ENCODE results near the gene EIF4E.
A peak's percentile ranks its signal among the peaks of the same experiment; 100 is the strongest.

The EIF4E gene

DNA sequence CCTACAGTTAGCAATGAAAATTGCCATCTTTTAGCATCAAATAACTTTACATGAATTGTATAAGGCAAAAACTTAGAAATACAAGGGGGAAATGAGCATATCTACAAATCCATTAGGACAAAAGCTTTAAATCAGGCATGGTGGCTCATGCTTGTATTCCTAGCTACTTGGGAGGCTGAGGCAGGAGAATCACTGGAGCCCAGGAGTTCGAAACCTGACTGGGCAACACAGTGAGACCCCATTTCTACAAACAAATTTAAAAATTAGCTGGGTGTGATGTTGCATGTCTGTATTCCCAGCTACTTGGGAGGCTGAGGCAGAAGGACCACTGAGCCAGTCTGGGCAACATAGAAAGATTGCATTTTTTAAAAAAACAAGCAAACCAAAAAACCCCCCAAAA lies 61.3 kb downstream of the EIF4E start:
- TF ChIP-seq BHLHE40 (IDR thresholded peaks at IDR 0.05; ENCODE audit: borderline replicate concordance) (no peak), ELF4 (IDR thresholded peaks at IDR 0.05) (no peak), FOXK2 (IDR thresholded peaks at IDR 0.05) (no peak), HDGF (IDR thresholded peaks at IDR 0.05; ENCODE audit: borderline replicate concordance) (no peak), LEF1 (IDR thresholded peaks at IDR 0.05; ENCODE audit: borderline replicate concordance) (no peak), ARNT (IDR thresholded peaks at IDR 0.05) (no peak), NFRKB (IDR thresholded peaks at IDR 0.05) (no peak), FOXM1 (IDR thresholded peaks at IDR 0.05; ENCODE audit: borderline replicate concordance) (no peak), TARDBP (IDR thresholded peaks at IDR 0.05) (no peak), CTBP1 (IDR thresholded peaks at IDR 0.05; ENCODE audit: borderline replicate concordance) (no peak), SUZ12 (IDR thresholded peaks at IDR 0.05) (no peak), SP1 (IDR thresholded peaks at IDR 0.05) (no peak)
- TF ChIP-seq, protein P1, sequence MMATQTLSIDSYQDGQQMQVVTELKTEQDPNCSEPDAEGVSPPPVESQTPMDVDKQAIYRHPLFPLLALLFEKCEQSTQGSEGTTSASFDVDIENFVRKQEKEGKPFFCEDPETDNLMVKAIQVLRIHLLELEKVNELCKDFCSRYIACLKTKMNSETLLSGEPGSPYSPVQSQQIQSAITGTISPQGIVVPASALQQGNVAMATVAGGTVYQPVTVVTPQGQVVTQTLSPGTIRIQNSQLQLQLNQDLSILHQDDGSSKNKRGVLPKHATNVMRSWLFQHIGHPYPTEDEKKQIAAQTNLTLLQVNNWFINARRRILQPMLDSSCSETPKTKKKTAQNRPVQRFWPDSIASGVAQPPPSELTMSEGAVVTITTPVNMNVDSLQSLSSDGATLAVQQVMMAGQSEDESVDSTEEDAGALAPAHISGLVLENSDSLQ (IDR thresholded peaks at IDR 0.05), result no peak
- ChIA-PET POLR2A (no interaction called here), CTCF (no interaction called here)
- no peak for DNase-seq (ENCODE audit: extremely low spot score)

GRCh38 chr4:98865059-98865458 lies 63.9 kb downstream of the EIF4E start:
- POLR2A ChIA-PET, result no interaction called here
- TF ChIP-seq L3MBTL2 (conservative IDR thresholded peaks at IDR 0.05) (no peak), SP1 (IDR thresholded peaks at IDR 0.05) (no peak), FOXA1 (IDR thresholded peaks at IDR 0.05) (no peak), LEF1 (IDR thresholded peaks at IDR 0.05; ENCODE audit: borderline replicate concordance) (no peak), SUZ12 (IDR thresholded peaks at IDR 0.05) (no peak), ZNF384 (IDR thresholded peaks at IDR 0.05) (no peak), TARDBP (IDR thresholded peaks at IDR 0.05) (no peak), HDGF (IDR thresholded peaks at IDR 0.05; ENCODE audit: borderline replicate concordance) (no peak), BHLHE40 (IDR thresholded peaks at IDR 0.05; ENCODE audit: borderline replicate concordance) (no peak), CTBP1 (IDR thresholded peaks at IDR 0.05; ENCODE audit: borderline replicate concordance) (no peak), FOXM1 (IDR thresholded peaks at IDR 0.05; ENCODE audit: borderline replicate concordance) (no peak), NFRKB (IDR thresholded peaks at IDR 0.05) (no peak), ELF4 (IDR thresholded peaks at IDR 0.05) (no peak), FOXK2 (IDR thresholded peaks at IDR 0.05) (no peak), ARNT (IDR thresholded peaks at IDR 0.05) (no peak)
- TF ChIP-seq, protein P1 (IDR thresholded peaks at IDR 0.05), result no peak
- CTCF ChIA-PET, result no interaction called here
- DNase-seq (ENCODE audit: extremely low spot score), result no peak

DNA sequence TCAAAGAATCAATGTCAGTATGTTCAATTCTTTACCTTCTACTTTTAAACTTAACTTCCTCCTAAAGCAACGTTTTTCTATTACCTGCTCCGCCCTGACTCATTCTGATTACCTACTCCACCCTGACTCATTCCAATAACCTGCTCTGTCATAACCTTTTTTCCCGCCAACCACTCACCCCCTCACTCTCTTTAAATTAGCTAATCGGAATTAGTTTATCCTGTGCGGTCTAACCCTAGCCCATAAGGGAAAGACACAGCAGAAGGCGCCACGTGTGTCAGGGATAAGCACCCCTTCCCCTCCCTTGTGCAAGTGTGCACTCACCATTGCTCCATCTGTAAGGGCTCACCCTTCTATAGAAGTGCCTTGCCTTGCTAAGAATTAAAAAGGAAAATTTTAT lies 64.4 kb downstream of the EIF4E start:
- ChIA-PET CTCF (no interaction called here), POLR2A (no interaction called here)
- DNase-seq (ENCODE audit: extremely low spot score), result no peak
- TF ChIP-seq ARNT (IDR thresholded peaks at IDR 0.05) (no peak), HDGF (IDR thresholded peaks at IDR 0.05; ENCODE audit: borderline replicate concordance) (no peak), TARDBP (IDR thresholded peaks at IDR 0.05) (no peak), ZNF384 (IDR thresholded peaks at IDR 0.05) (no peak), FOXA1 (IDR thresholded peaks at IDR 0.05) (no peak), SUZ12 (IDR thresholded peaks at IDR 0.05) (no peak), BHLHE40 (IDR thresholded peaks at IDR 0.05; ENCODE audit: borderline replicate concordance) (no peak)
- TF ChIP-seq, protein P1 (IDR thresholded peaks at IDR 0.05), result no peak

DNA sequence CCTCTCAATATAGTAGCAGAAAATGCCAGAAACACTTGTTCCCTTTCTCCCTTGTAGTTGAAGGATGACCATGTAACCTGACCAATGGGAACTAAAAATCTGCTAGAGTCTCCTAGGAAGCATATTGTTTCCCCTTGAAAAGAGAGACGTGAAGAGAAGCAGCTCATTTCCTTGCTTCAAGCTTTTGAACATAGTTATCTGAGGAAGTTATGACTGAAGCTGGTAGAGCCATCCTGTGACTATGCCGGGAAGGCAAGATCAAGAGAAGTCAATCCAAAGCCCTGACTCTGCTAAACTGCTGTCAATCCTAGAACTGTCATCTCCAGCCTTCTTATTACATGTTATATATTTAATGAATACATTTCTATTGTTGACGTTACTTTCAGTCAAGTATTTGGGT lies 66.6 kb downstream of the EIF4E start:
- DNase-seq (ENCODE audit: extremely low spot score), result no peak
- CTCF ChIA-PET, result interaction anchor here (0.6 kb wide), 2 partner anchors 15 to 24 kb away, joined by 3 to 5 read pairs; no protein-coding TSS in a partner anchor
- POLR2A ChIA-PET, result no interaction called here
- TF ChIP-seq FOXK2 (IDR thresholded peaks at IDR 0.05) (no peak), ARNT (IDR thresholded peaks at IDR 0.05) (no peak)

DNA sequence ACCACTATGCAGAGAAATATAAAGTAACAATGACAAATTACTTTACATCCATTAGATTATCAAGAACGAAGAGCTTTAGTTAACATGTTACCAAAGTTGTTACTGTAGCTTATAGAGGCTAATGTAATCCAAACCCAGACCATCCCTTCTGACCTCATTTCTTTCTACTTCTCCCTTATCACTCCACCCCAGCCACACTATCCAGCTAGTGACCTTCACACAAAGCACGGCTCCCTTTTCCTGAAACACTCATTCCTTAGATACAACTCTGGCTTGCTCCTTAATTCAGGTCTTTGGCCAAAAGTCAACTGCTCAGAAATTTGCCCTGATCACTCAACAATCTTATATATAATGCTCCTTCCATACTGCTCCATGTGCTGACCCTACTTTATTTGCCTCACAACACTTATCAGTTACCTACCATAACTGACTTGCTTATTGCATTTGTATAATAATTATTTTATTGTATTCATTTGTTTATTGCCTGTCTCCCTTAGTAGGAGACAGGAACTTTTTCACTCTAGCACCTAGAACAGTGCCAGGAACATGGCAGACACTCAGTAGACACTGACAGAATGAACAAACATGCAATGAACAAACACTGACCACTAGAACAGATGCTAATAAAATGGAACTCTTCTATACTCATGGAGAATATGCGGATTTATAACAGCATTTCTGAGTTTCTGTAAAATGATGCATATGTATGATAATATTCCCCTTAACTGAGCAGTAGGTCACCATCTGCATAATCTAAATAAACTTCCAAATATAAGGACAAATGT lies 67.6 kb downstream of the EIF4E start:
- DNase-seq (ENCODE audit: extremely low spot score), result no peak
- no peak for TF ChIP-seq FOXK2 (IDR thresholded peaks at IDR 0.05)
- TF ChIP-seq SP1 (IDR thresholded peaks at IDR 0.05), result no peak
- no peak for TF ChIP-seq TARDBP (IDR thresholded peaks at IDR 0.05)
- TF ChIP-seq LEF1 (IDR thresholded peaks at IDR 0.05; ENCODE audit: borderline replicate concordance), result no peak
- TF ChIP-seq NFRKB (IDR thresholded peaks at IDR 0.05), result no peak
- TF ChIP-seq L3MBTL2 (conservative IDR thresholded peaks at IDR 0.05), result no peak
- TF ChIP-seq HDGF (IDR thresholded peaks at IDR 0.05; ENCODE audit: borderline replicate concordance), result no peak
- TF ChIP-seq ARNT (IDR thresholded peaks at IDR 0.05), result no peak
- no peak for TF ChIP-seq BHLHE40 (IDR thresholded peaks at IDR 0.05; ENCODE audit: borderline replicate concordance)
- TF ChIP-seq CTBP1 (IDR thresholded peaks at IDR 0.05; ENCODE audit: borderline replicate concordance), result no peak
- TF ChIP-seq FOXM1 (IDR thresholded peaks at IDR 0.05; ENCODE audit: borderline replicate concordance), result no peak
- no peak for TF ChIP-seq SUZ12 (IDR thresholded peaks at IDR 0.05)
- no peak for TF ChIP-seq FOXA1 (IDR thresholded peaks at IDR 0.05)
- POLR2A ChIA-PET, result no interaction called here
- CTCF ChIA-PET, result no interaction called here

DNA sequence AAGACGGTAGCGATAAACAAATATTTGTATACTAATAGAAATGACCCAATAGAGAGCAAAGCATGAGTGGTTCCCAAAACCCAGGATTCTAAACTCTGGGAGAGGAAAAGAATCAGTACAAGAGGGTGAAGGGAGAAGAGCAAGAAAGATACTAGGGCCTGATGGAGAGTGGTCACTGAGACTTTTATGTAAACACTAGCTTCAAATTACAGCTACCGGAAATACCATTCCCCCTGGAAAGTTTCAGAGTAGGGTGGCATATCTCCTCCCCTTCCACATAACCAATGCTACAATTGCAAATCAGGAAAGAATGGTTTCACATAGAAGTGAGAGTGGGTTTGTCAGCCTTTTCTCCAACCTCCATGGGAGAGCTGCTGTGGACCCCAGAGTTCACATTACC lies 77.1 kb downstream of the EIF4E start:
- ChIA-PET CTCF (no interaction called here), POLR2A (no interaction called here)

More for the DNA sequence above, 77.1 kb downstream of the EIF4E start:
- peak; percentile 17 for DNase-seq (ENCODE audit: extremely low spot score)
- TF ChIP-seq LEF1 (IDR thresholded peaks at IDR 0.05; ENCODE audit: borderline replicate concordance), result no peak
- TF ChIP-seq CTBP1 (IDR thresholded peaks at IDR 0.05; ENCODE audit: borderline replicate concordance), result no peak
- TF ChIP-seq L3MBTL2 (conservative IDR thresholded peaks at IDR 0.05), result no peak
- no peak for TF ChIP-seq SUZ12 (IDR thresholded peaks at IDR 0.05)
- TF ChIP-seq ZNF384 (IDR thresholded peaks at IDR 0.05), result no peak
